ENCODE results near the gene PDE4B. TPM values are rescaled to one million over a fixed set of nuclear protein-coding genes. Genes with fewer than 3 reads are reported as not detected.

Gene PDE4B
- total and polyA plus RNA-seq, 7 donors, result 4.1 to 191 (median 16.3) TPM

DNA sequence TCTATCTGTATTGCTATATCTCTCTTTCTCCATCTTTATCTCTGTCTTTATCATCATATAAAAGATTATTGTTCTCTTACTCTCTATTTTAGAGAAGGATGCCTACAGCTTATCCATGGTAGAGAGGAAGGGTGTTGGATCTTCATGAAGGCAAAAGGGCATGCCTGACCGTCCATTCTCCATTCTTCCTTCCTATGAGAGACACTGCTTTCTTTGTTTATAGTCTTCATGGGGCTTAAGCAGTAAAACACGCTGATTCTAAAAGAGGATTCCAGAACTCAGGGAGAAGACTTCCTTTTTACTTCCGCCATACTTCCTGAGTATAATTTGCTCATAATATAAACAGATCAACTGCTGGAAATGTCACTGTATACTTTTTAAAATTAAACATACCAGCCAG lies 44.0 kb downstream of the PDE4B start:
- no peak overlapping the region for H3K27ac ChIP-seq
- 47 to 60% (median 59%) methylated on average over 3 of the region's 3 CpGs for WGBS, 3 donors
- no peaks in the 10 kb centered on the region for H3K9me3 ChIP-seq
- no peaks in the 10 kb centered on the region for H3K27me3 ChIP-seq (ENCODE audit: insufficient read depth in 3 of 3, low read length in 2 of 3)
- no peak overlapping the region for H3K4me3 ChIP-seq
- no peaks in the 10 kb centered on the region for H3K36me3 ChIP-seq (ENCODE audit: insufficient read depth in 1 of 2, low read depth in 1 of 2)
- DNase-seq (no peak), ATAC-seq (no peak)
- intact Hi-C loops (cut with DNase I), result no loop called here
- H3K4me1 ChIP-seq, result no peaks in the 10 kb centered on the region
- no peak for TF ChIP-seq CTCF (IDR thresholded peaks at IDR 0.05)

DNA sequence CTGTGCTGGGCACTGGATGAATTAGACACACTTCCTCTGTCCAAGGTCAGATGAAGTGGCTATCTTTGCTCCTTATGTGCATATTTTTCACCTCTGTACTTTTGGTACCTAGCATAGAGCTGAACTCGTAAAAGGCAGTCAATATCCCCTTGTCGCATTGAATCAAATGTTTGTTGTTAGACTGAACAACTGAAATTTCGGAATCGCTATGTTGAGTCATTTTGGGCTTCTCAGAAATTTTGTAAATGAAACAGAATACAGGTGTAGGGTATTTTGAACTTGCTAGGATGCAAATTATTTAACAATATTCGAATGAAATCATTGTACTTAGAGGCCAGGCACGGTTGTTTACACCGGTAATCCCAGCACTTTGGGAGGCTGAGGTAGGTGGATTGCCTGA lies 48.0 kb downstream of the PDE4B start:
- Histone ChIP-seq H3K4me3 (no peak overlapping the region), H3K9me3 (no peaks in the 10 kb centered on the region), H3K27me3 (ENCODE audit: insufficient read depth in 3 of 3, low read length in 2 of 3) (no peaks in the 10 kb centered on the region), H3K27ac (no peak overlapping the region), H3K4me1 (no peaks in the 10 kb centered on the region), H3K36me3 (ENCODE audit: insufficient read depth in 1 of 2, low read depth in 1 of 2) (no peaks in the 10 kb centered on the region)
- DNase-seq (no peak), ATAC-seq (no peak)
- intact Hi-C loops (cut with DNase I), result no loop called here
- no peak for TF ChIP-seq CTCF (IDR thresholded peaks at IDR 0.05)
- WGBS, 3 donors, result 89 to 92% (median 90%) methylated on average over 7 of the region's 7 CpGs

GRCh38 chr1:65844296-65844695 lies 51.6 kb downstream of the PDE4B start:
- H3K36me3 ChIP-seq (ENCODE audit: insufficient read depth in 1 of 2, low read depth in 1 of 2), result no peaks in the 10 kb centered on the region
- DNase-seq (no peak), ATAC-seq (no peak)
- H3K9me3 ChIP-seq, result peaks cover 5% of the 10 kb centered on the region
- 44 to 71% (median 46%) methylated on average over 4 of the region's 4 CpGs for WGBS, 3 donors
- no peak overlapping the region for H3K4me3 ChIP-seq
- H3K27ac ChIP-seq, result no peak overlapping the region
- TF ChIP-seq CTCF (IDR thresholded peaks at IDR 0.05), result no peak
- H3K27me3 ChIP-seq (ENCODE audit: insufficient read depth in 3 of 3, low read length in 2 of 3), result no peaks in the 10 kb centered on the region
- H3K4me1 ChIP-seq, result no peaks in the 10 kb centered on the region
- intact Hi-C loops (cut with DNase I), result no loop called here

DNA sequence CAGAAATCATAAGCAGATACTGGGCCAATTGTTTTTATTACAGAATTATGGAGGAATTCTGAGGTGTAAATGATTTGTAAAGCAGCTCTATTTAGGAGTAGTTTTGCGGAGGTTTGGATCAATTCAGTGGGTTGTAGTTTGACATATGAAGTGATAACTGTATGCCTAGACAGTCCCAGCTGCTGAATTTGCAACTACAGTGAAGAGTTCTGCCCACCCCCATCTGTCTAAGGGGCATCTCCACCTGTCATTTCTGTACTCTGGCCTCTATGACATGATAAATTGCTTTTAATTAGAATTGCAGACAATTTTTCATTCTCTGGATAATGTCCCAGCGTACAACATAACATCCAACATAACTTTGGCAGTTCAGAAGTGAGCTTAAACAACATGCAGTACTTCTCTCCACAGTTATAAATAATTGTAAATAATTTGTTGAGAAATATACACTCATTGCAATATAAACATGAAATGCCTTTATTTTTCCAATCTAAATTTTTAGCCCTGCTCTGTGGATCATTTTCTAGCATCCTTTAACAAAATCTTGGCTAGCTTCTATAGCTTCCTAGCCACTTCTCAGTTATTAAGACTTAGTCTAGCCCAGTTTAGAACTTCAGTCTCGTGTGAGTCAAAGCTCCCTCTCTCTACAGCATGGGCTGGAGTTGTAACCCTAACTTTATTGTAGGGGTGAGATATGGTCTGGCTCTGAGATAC lies 52.3 kb downstream of the PDE4B start:
- Histone ChIP-seq H3K27me3 (ENCODE audit: insufficient read depth in 3 of 3, low read length in 2 of 3) (no peaks in the 10 kb centered on the region), H3K9me3 (peaks cover 5% of the 10 kb centered on the region), H3K36me3 (ENCODE audit: insufficient read depth in 1 of 2, low read depth in 1 of 2) (no peaks in the 10 kb centered on the region), H3K27ac (no peak overlapping the region), H3K4me1 (no peaks in the 10 kb centered on the region), H3K4me3 (no peak overlapping the region)
- intact Hi-C loops (cut with DNase I), result no loop called here
- TF ChIP-seq CTCF (IDR thresholded peaks at IDR 0.05), result no peak
- DNase-seq (no peak), ATAC-seq (no peak)
- WGBS, 3 donors, result 43 to 62% (median 48%) methylated on average over 3 of the region's 3 CpGs

DNA sequence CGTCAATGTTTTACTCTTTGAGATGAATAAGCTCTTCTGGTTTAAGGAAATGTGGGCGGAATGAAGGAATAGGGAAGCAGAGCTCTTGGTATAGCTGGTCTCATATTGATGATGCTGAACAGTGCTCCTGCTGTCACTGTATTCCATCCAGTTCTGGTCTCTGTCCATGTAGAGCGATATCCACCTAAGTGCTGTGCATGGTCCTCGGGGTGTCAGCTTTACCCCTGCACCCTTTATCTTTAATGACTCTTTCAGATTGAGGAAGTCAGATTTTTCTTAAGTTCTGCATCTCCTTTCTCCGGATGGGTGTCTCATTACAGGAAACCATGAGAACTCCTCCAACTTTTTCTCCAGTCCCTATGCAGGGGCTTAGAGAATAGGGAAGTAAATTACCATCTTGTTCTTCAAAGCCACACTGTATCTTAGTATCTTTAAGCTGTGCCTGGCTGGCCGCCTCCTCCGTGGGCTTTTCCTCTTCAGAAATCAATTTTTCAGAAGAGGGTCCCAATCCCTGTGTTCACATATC lies 52.9 kb downstream of the PDE4B start:
- no peak overlapping the region for H3K4me3 ChIP-seq
- no peak for ATAC-seq

More for the DNA sequence above, 52.9 kb downstream of the PDE4B start:
- H3K27ac ChIP-seq, result no peak overlapping the region
- WGBS, 3 donors, result 82 to 84% (median 83%) methylated on average over 7 of the region's 7 CpGs
- intact Hi-C loops (cut with DNase I), result no loop called here
- no peaks in the 10 kb centered on the region for H3K4me1 ChIP-seq
- no peak for DNase-seq
- peaks cover 5% of the 10 kb centered on the region for H3K9me3 ChIP-seq
- H3K27me3 ChIP-seq (ENCODE audit: insufficient read depth in 3 of 3, low read length in 2 of 3), result no peaks in the 10 kb centered on the region
- H3K36me3 ChIP-seq (ENCODE audit: insufficient read depth in 1 of 2, low read depth in 1 of 2), result no peaks in the 10 kb centered on the region
- no peak for TF ChIP-seq CTCF (IDR thresholded peaks at IDR 0.05)

All from psoas muscle (tissue), 8 donors.